Astrocyte (in vitro differentiated cells and primary cell): ENCODE results near the gene CHD3. TPM values are rescaled to one million over a fixed set of nuclear protein-coding genes. Genes with fewer than 3 reads are reported as not detected.

ENCODE experiments used
- DNase-seq: peaks from one replicate; pipeline ENCODE4 v3.0.0-alpha.2; 2010; ENCODE audit warnings: low read depth
- FAIRE-seq: peaks from 2 replicates; lab custom pipeline; 2011; peaks lifted over from hg19 to GRCh38; lab: Jason Lieb, UNC
- H2AFZ ChIP-seq: 2 replicates; pipeline ENCODE4 v1.6.0; 2012; ENCODE audit warnings: low read depth, low read length, inconsistent platforms
- H3K27ac ChIP-seq: 2 replicates; pipeline ENCODE4 v1.5.1; 2011; ENCODE audit warnings: low read depth, low read length, inconsistent platforms
- H3K27me3 ChIP-seq: 2 replicates; pipeline ENCODE4 v1.6.0; 2011; ENCODE audit warnings: low read length, inconsistent platforms; ENCODE audit not compliant: insufficient read depth
- H3K36me3 ChIP-seq: 2 replicates; pipeline ENCODE4 v1.5.1; 2011; ENCODE audit warnings: low read length, inconsistent platforms; ENCODE audit not compliant: insufficient read depth
- H3K4me1 ChIP-seq: 2 replicates; pipeline ENCODE4 v1.5.1; 2011; ENCODE audit warnings: low read length, inconsistent platforms; ENCODE audit not compliant: insufficient read depth
- H3K4me2 ChIP-seq: 2 replicates; pipeline ENCODE4 v1.6.0; 2012; ENCODE audit warnings: low read length, inconsistent platforms
- H3K4me3 ChIP-seq: 2 replicates; pipeline ENCODE4 v1.5.1; 2011; ENCODE audit warnings: low read depth, mild to moderate bottlenecking, low read length, inconsistent platforms; ENCODE audit not compliant: insufficient read depth
- H3K79me2 ChIP-seq: 2 replicates; pipeline ENCODE4 v1.6.0; 2012; ENCODE audit warnings: mild to moderate bottlenecking, low read length, inconsistent platforms; ENCODE audit not compliant: insufficient read depth
- H3K9ac ChIP-seq: 2 replicates; pipeline ENCODE4 v1.6.0; 2012; ENCODE audit warnings: mild to moderate bottlenecking, low read length, inconsistent platforms
- H3K9me3 ChIP-seq: 2 replicates; pipeline ENCODE4 v1.5.1; 2012; ENCODE audit warnings: low read depth, mild to moderate bottlenecking, low read length, inconsistent platforms; ENCODE audit not compliant: insufficient read depth
- H4K20me1 ChIP-seq: 2 replicates; pipeline ENCODE4 v1.6.0; 2012; ENCODE audit warnings: low read length, inconsistent platforms; ENCODE audit not compliant: insufficient read depth
- H3K27ac Mint-ChIP-seq: one replicate; pipeline ENCODE4 v1.8.0; 2021; ENCODE audit warnings: mild to moderate bottlenecking, mixed read lengths; ENCODE audit not compliant: unreplicated experiment
- H3K27me3 Mint-ChIP-seq: one replicate; pipeline ENCODE4 v1.8.0; 2021; ENCODE audit warnings: low read depth, mixed read lengths; ENCODE audit not compliant: unreplicated experiment
- H3K36me3 Mint-ChIP-seq: one replicate; pipeline ENCODE4 v1.8.0; 2021; ENCODE audit warnings: low read depth, mixed read lengths; ENCODE audit not compliant: unreplicated experiment
- H3K4me1 Mint-ChIP-seq: one replicate; pipeline ENCODE4 v1.8.0; 2021; ENCODE audit warnings: low read depth, mixed read lengths; ENCODE audit not compliant: unreplicated experiment
- H3K4me3 Mint-ChIP-seq: one replicate; pipeline ENCODE4 v1.8.0; 2021; ENCODE audit warnings: mild to moderate bottlenecking, moderate library complexity, mixed read lengths; ENCODE audit not compliant: unreplicated experiment
- H3K9me3 Mint-ChIP-seq: one replicate; pipeline ENCODE4 v1.8.0; 2021; ENCODE audit warnings: mild to moderate bottlenecking, mixed read lengths; ENCODE audit not compliant: unreplicated experiment
- EZH2 ChIP-seq: IDR thresholded peaks from 2 replicates; pipeline ENCODE4 v1.6.1; 2012; ENCODE audit warnings: mild to moderate bottlenecking, low read length, inconsistent platforms; ENCODE audit not compliant: insufficient read depth
- total RNA-seq: library from RNA; stranded (reverse); gene quantifications from 2 replicates; pipeline ENCODE4 v1.2.1, GENCODE V29; 2021
- TF ChIP-seq, protein P1 (sequence below): IDR thresholded peaks from 2 replicates; pipeline ENCODE4 v1.5.1; 2011; ENCODE audit warnings: low read depth, mild to moderate bottlenecking, inconsistent platforms, low read length, moderate library complexity; ENCODE audit not compliant: insufficient read depth

The CHD3 gene
- total RNA-seq, 1 donor from 2014 or later, result 111 TPM

GRCh38 chr17:7935859-7936258 lies 47.3 kb downstream of the CHD3 start:
- Histone ChIP-seq H3K4me1 (peaks cover 14% of the 10 kb centered on the region), H3K36me3 (peaks cover 21% of the 10 kb centered on the region), H3K27ac (no peak overlapping the region), H4K20me1 (peaks cover 32% of the 10 kb centered on the region), H2AFZ (no peak overlapping the region), H3K4me3 (no peak overlapping the region), H3K9ac (no peak overlapping the region), H3K27me3 (no peaks in the 10 kb centered on the region), H3K9me3 (no peaks in the 10 kb centered on the region), H3K79me2 (peaks cover 43% of the 10 kb centered on the region), H3K4me2 (no peak overlapping the region)
- DNase-seq (no peak), FAIRE-seq (no peak)
- no peak overlapping the region for H3K4me3 Mint-ChIP-seq
- peak overlapping the region; percentile 36 for H3K27ac Mint-ChIP-seq
- H3K27me3 Mint-ChIP-seq, result no peaks in the 10 kb centered on the region
- peaks cover 18% of the 10 kb centered on the region for H3K36me3 Mint-ChIP-seq
- peaks cover 13% of the 10 kb centered on the region for H3K4me1 Mint-ChIP-seq
- no peak for TF ChIP-seq EZH2
- TF ChIP-seq, protein P1, sequence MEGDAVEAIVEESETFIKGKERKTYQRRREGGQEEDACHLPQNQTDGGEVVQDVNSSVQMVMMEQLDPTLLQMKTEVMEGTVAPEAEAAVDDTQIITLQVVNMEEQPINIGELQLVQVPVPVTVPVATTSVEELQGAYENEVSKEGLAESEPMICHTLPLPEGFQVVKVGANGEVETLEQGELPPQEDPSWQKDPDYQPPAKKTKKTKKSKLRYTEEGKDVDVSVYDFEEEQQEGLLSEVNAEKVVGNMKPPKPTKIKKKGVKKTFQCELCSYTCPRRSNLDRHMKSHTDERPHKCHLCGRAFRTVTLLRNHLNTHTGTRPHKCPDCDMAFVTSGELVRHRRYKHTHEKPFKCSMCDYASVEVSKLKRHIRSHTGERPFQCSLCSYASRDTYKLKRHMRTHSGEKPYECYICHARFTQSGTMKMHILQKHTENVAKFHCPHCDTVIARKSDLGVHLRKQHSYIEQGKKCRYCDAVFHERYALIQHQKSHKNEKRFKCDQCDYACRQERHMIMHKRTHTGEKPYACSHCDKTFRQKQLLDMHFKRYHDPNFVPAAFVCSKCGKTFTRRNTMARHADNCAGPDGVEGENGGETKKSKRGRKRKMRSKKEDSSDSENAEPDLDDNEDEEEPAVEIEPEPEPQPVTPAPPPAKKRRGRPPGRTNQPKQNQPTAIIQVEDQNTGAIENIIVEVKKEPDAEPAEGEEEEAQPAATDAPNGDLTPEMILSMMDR, result no peak
- no peaks in the 10 kb centered on the region for H3K9me3 Mint-ChIP-seq

DNA sequence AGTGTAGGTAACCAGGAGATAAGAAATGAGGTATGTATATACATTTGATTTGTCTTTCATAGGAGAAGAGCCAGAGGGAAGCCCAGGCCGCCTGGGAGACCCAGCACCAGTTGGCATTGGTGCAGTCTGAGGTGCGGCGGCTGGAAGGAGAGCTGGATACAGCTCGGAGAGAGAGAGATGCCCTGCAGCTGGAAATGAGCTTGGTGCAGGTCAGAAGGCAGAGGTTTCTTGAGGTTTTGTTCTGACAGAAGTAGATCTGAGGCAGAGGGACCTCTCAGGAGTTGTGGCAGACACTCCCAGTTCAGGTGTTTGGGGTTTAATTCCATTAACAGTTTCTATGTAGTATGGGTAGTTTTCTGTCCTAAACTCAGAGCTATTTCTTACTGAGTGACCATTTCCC lies 51.4 kb downstream of the CHD3 start:
- DNase-seq, result no peak
- no peak overlapping the region for H3K4me2 ChIP-seq
- H3K36me3 ChIP-seq, result peaks cover 38% of the 10 kb centered on the region
- H3K4me3 ChIP-seq, result no peak overlapping the region
- no peak overlapping the region for H3K9ac ChIP-seq
- no peaks in the 10 kb centered on the region for H3K4me1 ChIP-seq
- Mint-ChIP-seq H3K4me3 (no peak overlapping the region), H3K9me3 (no peaks in the 10 kb centered on the region), H3K36me3 (peaks cover 28% of the 10 kb centered on the region), H3K27me3 (no peaks in the 10 kb centered on the region), H3K4me1 (no peaks in the 10 kb centered on the region), H3K27ac (no peak overlapping the region)
- no peaks in the 10 kb centered on the region for H3K9me3 ChIP-seq
- H3K79me2 ChIP-seq, result peaks cover 4% of the 10 kb centered on the region
- TF ChIP-seq, protein P1, result no peak
- TF ChIP-seq EZH2, result no peak
- no peaks in the 10 kb centered on the region for H3K27me3 ChIP-seq
- FAIRE-seq, result no peak
- H3K27ac ChIP-seq, result no peak overlapping the region
- H4K20me1 ChIP-seq, result peaks cover 12% of the 10 kb centered on the region
- no peak overlapping the region for H2AFZ ChIP-seq

GRCh38 chr17:7940743-7941142 lies 52.2 kb downstream of the CHD3 start:
- no peak for FAIRE-seq
- Histone ChIP-seq H4K20me1 (peaks cover 9% of the 10 kb centered on the region), H3K36me3 (peaks cover 38% of the 10 kb centered on the region), H3K27me3 (no peaks in the 10 kb centered on the region), H3K79me2 (peaks cover 3% of the 10 kb centered on the region), H3K9me3 (no peaks in the 10 kb centered on the region), H3K9ac (no peak overlapping the region), H3K4me3 (no peak overlapping the region), H3K4me1 (no peaks in the 10 kb centered on the region), H3K27ac (no peak overlapping the region), H2AFZ (no peak overlapping the region), H3K4me2 (no peak overlapping the region)
- DNase-seq, result no peak
- no peaks in the 10 kb centered on the region for H3K4me1 Mint-ChIP-seq
- H3K4me3 Mint-ChIP-seq, result no peak overlapping the region
- no peak overlapping the region for H3K27ac Mint-ChIP-seq
- H3K36me3 Mint-ChIP-seq, result peaks cover 26% of the 10 kb centered on the region
- TF ChIP-seq EZH2, result no peak
- TF ChIP-seq, protein P1, result no peak
- H3K27me3 Mint-ChIP-seq, result no peaks in the 10 kb centered on the region
- H3K9me3 Mint-ChIP-seq, result no peaks in the 10 kb centered on the region
